HG02840 (cell line): ENCODE data around the gene SPDYE2B.
"Not testable (repeated sequence)": the region's sequence is repeated elsewhere in the genome, so short reads cannot be mapped to it uniquely, and the experiment has no call there.

ENCODE experiments used
- ATAC-seq: cut with Tn5 transposase; IDR thresholded peaks from one replicate; pipeline ENCODE4 v1.9.1; 2021; ENCODE audit warnings: mild to moderate bottlenecking, moderate library complexity, moderate number of reproducible peaks; ENCODE audit not compliant: unreplicated experiment, low FRiP score

SPDYE2B gene

DNA sequence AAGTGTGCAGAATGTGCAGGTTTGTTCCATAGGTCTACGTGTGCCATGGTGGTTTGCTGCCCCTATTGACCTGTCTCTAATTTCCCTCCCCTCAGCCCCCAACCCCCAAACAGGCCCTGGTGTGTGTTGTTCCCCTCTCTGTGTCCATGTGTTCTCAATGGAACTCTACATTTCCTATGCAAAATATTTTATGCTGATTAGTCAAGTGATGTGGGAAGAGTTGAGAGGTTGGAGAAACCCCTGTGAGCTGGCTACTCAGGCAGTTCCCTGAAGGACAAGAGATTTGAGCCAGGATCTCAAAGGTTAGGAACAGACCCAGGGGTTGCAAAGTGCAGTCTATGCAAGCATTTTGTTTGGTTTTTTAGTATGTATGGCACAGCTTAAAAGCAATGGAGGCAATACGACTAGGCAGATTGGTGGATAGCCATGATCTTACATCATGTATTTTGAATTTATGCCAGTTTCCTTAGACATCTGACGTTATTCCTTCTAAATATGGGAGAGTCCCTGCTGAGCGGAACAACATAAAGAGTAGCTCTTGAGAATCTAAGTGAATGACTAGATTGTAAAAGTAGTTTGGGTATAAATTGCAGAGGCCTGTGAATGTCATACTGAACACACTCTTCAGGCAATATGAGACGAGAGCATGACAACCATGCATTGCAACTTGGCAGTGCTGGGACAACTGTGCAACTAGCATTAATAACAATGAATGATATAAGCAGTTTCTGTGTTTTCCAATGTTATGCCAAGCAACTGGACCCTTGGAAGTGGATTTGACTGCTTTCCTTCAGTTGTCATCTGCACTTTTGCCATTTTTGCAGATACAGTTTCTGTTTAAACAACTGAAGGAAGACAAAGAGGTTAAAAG, 47.8 kb downstream of the SPDYE2B start:
- ATAC-seq: not testable (repeated sequence)

- ATAC-seq: not testable (repeated sequence)
Measured at GRCh38 chr7:102698962-102699750, 49.0 kb downstream of the SPDYE2B start.
